ENCODE measurements around the gene TRIM8. TPM values are rescaled to one million over a fixed set of nuclear protein-coding genes. Genes with fewer than 3 reads are reported as not detected.

TRIM8 gene
- total and polyA plus RNA-seq, 2 experiments from 2014 or later = 37.5 to 108 TPM

DNA sequence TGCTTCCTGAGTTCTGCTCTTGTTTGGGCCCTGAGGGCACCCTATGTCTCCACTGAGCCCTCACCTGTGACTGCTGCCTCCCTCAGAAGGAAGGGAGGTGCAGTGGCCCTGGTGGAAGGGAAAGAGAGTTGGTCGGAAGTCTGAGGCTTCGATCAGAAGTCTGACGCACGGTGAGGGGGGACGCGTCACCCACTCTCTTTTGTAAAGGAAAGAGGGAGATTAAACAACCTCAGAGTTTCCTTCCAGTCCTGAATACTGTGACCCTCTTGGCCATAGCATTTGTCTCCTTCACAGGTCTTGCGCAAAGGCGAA lies 31.4 kb upstream of the TRIM8 start:
- DNase-seq = no peak
- H4K20me1 ChIP-seq (ENCODE audit: insufficient read depth) = no peaks in the 10 kb centered on the region
- H3K79me2 ChIP-seq (ENCODE audit: insufficient read depth) = no peaks in the 10 kb centered on the region
- H3K4me3 ChIP-seq = no peak overlapping the region
- H3K9ac ChIP-seq = no peak overlapping the region
- no peak overlapping the region for H3K27ac ChIP-seq
- TF ChIP-seq EZH2phosphoT487 (IDR thresholded peaks at IDR 0.05; ENCODE audit: insufficient read depth, low read depth) = no peak
- no peak for TF ChIP-seq EZH2 (IDR thresholded peaks at IDR 0.05; ENCODE audit: insufficient read depth, poor library complexity, severe bottlenecking)
- H3K36me3 ChIP-seq (ENCODE audit: low read depth) = no peaks in the 10 kb centered on the region
- no peaks in the 10 kb centered on the region for H3K27me3 ChIP-seq (replicated peaks; ENCODE audit: insufficient read depth)
- 96 to 97% methylated on average over 7 to 8 of the region's 8 CpGs for WGBS, 2 experiments (ENCODE audit: low coverage in 1 of 2, low lambda C conversion rate in 2 of 2, missing lambda C conversion rate in 2 of 2)
- no peaks in the 10 kb centered on the region for H3K9me2 ChIP-seq (ENCODE audit: insufficient read depth)
- no peak overlapping the region for H3K4me2 ChIP-seq (ENCODE audit: unreplicated experiment)
- in situ Hi-C loops (cut with MboI) = no loop called here
- H3K9me3 ChIP-seq (ENCODE audit: low read depth) = no peaks in the 10 kb centered on the region
- H3K4me1 ChIP-seq (ENCODE audit: insufficient read depth) = peaks cover 21% of the 10 kb centered on the region
- H2AFZ ChIP-seq = no peak overlapping the region
- H3F3A ChIP-seq (ENCODE audit: insufficient read depth) = peaks cover 20% of the 10 kb centered on the region

GRCh38 chr10:102613286-102613685 lies 31.0 kb upstream of the TRIM8 start:
- Histone ChIP-seq H3K4me3 (no peak overlapping the region), H3K9ac (no peak overlapping the region), H3K79me2 (ENCODE audit: insufficient read depth) (no peaks in the 10 kb centered on the region), H3K4me1 (ENCODE audit: insufficient read depth) (peaks cover 21% of the 10 kb centered on the region), H3K9me2 (ENCODE audit: insufficient read depth) (no peaks in the 10 kb centered on the region), H3K9me3 (ENCODE audit: low read depth) (no peaks in the 10 kb centered on the region), H4K20me1 (ENCODE audit: insufficient read depth) (no peaks in the 10 kb centered on the region), H3K36me3 (ENCODE audit: low read depth) (no peaks in the 10 kb centered on the region), H3K27me3 (replicated peaks; ENCODE audit: insufficient read depth) (no peaks in the 10 kb centered on the region), H3K4me2 (ENCODE audit: unreplicated experiment) (no peak overlapping the region), H2AFZ (no peak overlapping the region), H3K27ac (no peak overlapping the region), H3F3A (ENCODE audit: insufficient read depth) (peaks cover 20% of the 10 kb centered on the region)
- in situ Hi-C loops (cut with MboI) = no loop called here
- TF ChIP-seq EZH2phosphoT487 (IDR thresholded peaks at IDR 0.05; ENCODE audit: insufficient read depth, low read depth) (no peak), EZH2 (IDR thresholded peaks at IDR 0.05; ENCODE audit: insufficient read depth, poor library complexity, severe bottlenecking) (no peak)
- DNase-seq = no peak
- 96% methylated on average over 7 of the region's 7 CpGs for WGBS, 2 experiments (ENCODE audit: low coverage in 1 of 2, low lambda C conversion rate in 2 of 2, missing lambda C conversion rate in 2 of 2)

- no peak overlapping the region for H3K27ac ChIP-seq
- no peak overlapping the region for H2AFZ ChIP-seq
- no peak overlapping the region for H3K4me3 ChIP-seq
- H3K4me1 ChIP-seq (ENCODE audit: insufficient read depth) = peaks cover 21% of the 10 kb centered on the region
- H3F3A ChIP-seq (ENCODE audit: insufficient read depth) = peaks cover 20% of the 10 kb centered on the region
- TF ChIP-seq EZH2phosphoT487 (IDR thresholded peaks at IDR 0.05; ENCODE audit: insufficient read depth, low read depth) (no peak), EZH2 (IDR thresholded peaks at IDR 0.05; ENCODE audit: insufficient read depth, poor library complexity, severe bottlenecking) (no peak)
- H3K4me2 ChIP-seq (ENCODE audit: unreplicated experiment) = no peak overlapping the region
- 52 to 64% methylated on average over 6 to 8 of the region's 8 CpGs for WGBS, 2 experiments (ENCODE audit: low coverage in 1 of 2, low lambda C conversion rate in 2 of 2, missing lambda C conversion rate in 2 of 2)
- DNase-seq = peak; percentile 52
- no peak overlapping the region for H3K9ac ChIP-seq
- H3K9me2 ChIP-seq (ENCODE audit: insufficient read depth) = no peaks in the 10 kb centered on the region
- no peaks in the 10 kb centered on the region for H3K27me3 ChIP-seq (replicated peaks; ENCODE audit: insufficient read depth)
- H4K20me1 ChIP-seq (ENCODE audit: insufficient read depth) = no peaks in the 10 kb centered on the region
- H3K79me2 ChIP-seq (ENCODE audit: insufficient read depth) = no peaks in the 10 kb centered on the region
- no peaks in the 10 kb centered on the region for H3K9me3 ChIP-seq (ENCODE audit: low read depth)
- in situ Hi-C loops (cut with MboI) = no loop called here
- H3K36me3 ChIP-seq (ENCODE audit: low read depth) = no peaks in the 10 kb centered on the region; the same call in 1 of the 2 replicates
These were observed 30.5 kb upstream of the TRIM8 start for GRCh38 chr10:102613785-102614184.

- Histone ChIP-seq H3K27me3 (replicated peaks; ENCODE audit: insufficient read depth) (no peaks in the 10 kb centered on the region), H4K20me1 (ENCODE audit: insufficient read depth) (no peaks in the 10 kb centered on the region), H3K4me3 (no peak overlapping the region), H3K9ac (no peak overlapping the region), H3K27ac (no peak overlapping the region), H3F3A (ENCODE audit: insufficient read depth) (peaks cover 20% of the 10 kb centered on the region), H3K9me3 (ENCODE audit: low read depth) (no peaks in the 10 kb centered on the region), H3K79me2 (ENCODE audit: insufficient read depth) (no peaks in the 10 kb centered on the region), H3K36me3 (ENCODE audit: low read depth) (no peaks in the 10 kb centered on the region; the same call in 1 of the 2 replicates), H3K9me2 (ENCODE audit: insufficient read depth) (no peaks in the 10 kb centered on the region), H3K4me1 (ENCODE audit: insufficient read depth) (peaks cover 21% of the 10 kb centered on the region), H3K4me2 (ENCODE audit: unreplicated experiment) (no peak overlapping the region), H2AFZ (no peak overlapping the region)
- TF ChIP-seq EZH2 (IDR thresholded peaks at IDR 0.05; ENCODE audit: insufficient read depth, poor library complexity, severe bottlenecking) (no peak), EZH2phosphoT487 (IDR thresholded peaks at IDR 0.05; ENCODE audit: insufficient read depth, low read depth) (no peak)
- WGBS, 2 experiments (ENCODE audit: low coverage in 1 of 2, low lambda C conversion rate in 2 of 2, missing lambda C conversion rate in 2 of 2) = 95 to 98% methylated on average over 5 of the region's 5 CpGs
- in situ Hi-C loops (cut with MboI) = no loop called here
- DNase-seq = no peak
These were observed 29.4 kb upstream of the TRIM8 start for GRCh38 chr10:102614888-102615287.

DNA sequence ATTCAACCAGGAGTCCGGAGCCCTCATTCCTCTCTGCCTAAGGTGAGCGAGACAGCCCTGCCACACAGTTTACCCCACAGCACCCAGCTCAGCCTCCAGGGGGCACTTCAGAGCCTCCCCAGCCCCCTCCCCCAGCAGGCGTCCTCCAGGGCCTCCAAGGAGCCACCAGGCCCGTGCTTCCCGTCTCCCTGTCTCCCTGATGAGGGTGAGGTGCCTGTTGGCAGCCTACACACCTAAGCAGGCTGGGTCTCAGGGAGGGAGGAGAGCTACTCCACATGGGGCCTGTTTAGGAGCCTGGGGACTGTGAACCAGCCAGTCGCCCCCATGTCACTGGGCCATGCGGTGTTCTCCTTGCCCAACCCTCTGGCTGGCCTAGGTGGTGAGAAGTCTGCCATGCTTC lies 28.9 kb upstream of the TRIM8 start:
- no peak for TF ChIP-seq EZH2phosphoT487 (IDR thresholded peaks at IDR 0.05; ENCODE audit: insufficient read depth, low read depth)
- TF ChIP-seq EZH2 (IDR thresholded peaks at IDR 0.05; ENCODE audit: insufficient read depth, poor library complexity, severe bottlenecking) = no peak
- H2AFZ ChIP-seq = no peak overlapping the region
- H3K4me2 ChIP-seq (ENCODE audit: unreplicated experiment) = no peak overlapping the region
- H3F3A ChIP-seq (ENCODE audit: insufficient read depth) = peaks cover 18% of the 10 kb centered on the region
- H3K79me2 ChIP-seq (ENCODE audit: insufficient read depth) = no peaks in the 10 kb centered on the region
- in situ Hi-C loops (cut with MboI) = no loop called here
- H3K9me3 ChIP-seq (ENCODE audit: low read depth) = no peaks in the 10 kb centered on the region
- no peaks in the 10 kb centered on the region for H4K20me1 ChIP-seq (ENCODE audit: insufficient read depth)
- no peaks in the 10 kb centered on the region for H3K9me2 ChIP-seq (ENCODE audit: insufficient read depth)
- no peak for DNase-seq
- no peaks in the 10 kb centered on the region; the same call in 1 of the 2 replicates for H3K36me3 ChIP-seq (ENCODE audit: low read depth)
- no peaks in the 10 kb centered on the region for H3K27me3 ChIP-seq (replicated peaks; ENCODE audit: insufficient read depth)
- H3K4me1 ChIP-seq (ENCODE audit: insufficient read depth) = peaks cover 20% of the 10 kb centered on the region
- 78 to 81% methylated on average over 7 of the region's 7 CpGs for WGBS, 2 experiments (ENCODE audit: low coverage in 1 of 2, low lambda C conversion rate in 2 of 2, missing lambda C conversion rate in 2 of 2)
- H3K27ac ChIP-seq = no peak overlapping the region
- no peak overlapping the region for H3K9ac ChIP-seq
- no peak overlapping the region for H3K4me3 ChIP-seq

All from GM23248 (cell line).